ENCODE data around the gene DCANP1. TPM values are rescaled to one million over a fixed set of nuclear protein-coding genes. Genes with fewer than 3 reads are reported as not detected.

DCANP1 gene
- total RNA-seq, 1 donor, result under 0.01 TPM

- DNase-seq (ENCODE audit: low read depth in 2 of 3, low spot score in 2 of 3), result peak in 2 of 3 donors; percentile 59 to 67
Measured at GRCh38 chr5:135481387-135481786, 34.2 kb upstream of the DCANP1 start.

- peak in 1 of 3 donors; percentile 14 for DNase-seq (ENCODE audit: low read depth in 2 of 3, low spot score in 2 of 3)
Measured at GRCh38 chr5:135480511-135480910, 33.4 kb upstream of the DCANP1 start.

- DNase-seq (ENCODE audit: low read depth in 2 of 3, low spot score in 2 of 3), result no peak
Measured at GRCh38 chr5:135478938-135479337, 31.8 kb upstream of the DCANP1 start.

GRCh38 chr5:135477613-135478066 lies 30.5 kb upstream of the DCANP1 start:
- no peak for DNase-seq (ENCODE audit: low read depth in 2 of 3, low spot score in 2 of 3)

- peak in 1 of 3 donors; percentile 32 for DNase-seq (ENCODE audit: low read depth in 2 of 3, low spot score in 2 of 3)
Measured at GRCh38 chr5:135476615-135477581, 29.8 kb upstream of the DCANP1 start.

GRCh38 chr5:135473956-135474670 lies 27.0 kb upstream of the DCANP1 start:
- no peak for DNase-seq (ENCODE audit: low read depth in 2 of 3, low spot score in 2 of 3)

- DNase-seq (ENCODE audit: low read depth in 2 of 3, low spot score in 2 of 3), result no peak
Measured at GRCh38 chr5:135472141-135472540, 25.0 kb upstream of the DCANP1 start.

- DNase-seq (ENCODE audit: low read depth in 2 of 3, low spot score in 2 of 3), result no peak
Measured at GRCh38 chr5:135471726-135472125, 24.6 kb upstream of the DCANP1 start.

GRCh38 chr5:135469911-135470310 lies 22.8 kb upstream of the DCANP1 start:
- DNase-seq (ENCODE audit: low read depth in 2 of 3, low spot score in 2 of 3), result no peak

- no peak for DNase-seq (ENCODE audit: low read depth in 2 of 3, low spot score in 2 of 3)
Measured at GRCh38 chr5:135468541-135468940, 21.4 kb upstream of the DCANP1 start.

GRCh38 chr5:135467871-135468485 lies 20.8 kb upstream of the DCANP1 start:
- no peak for DNase-seq (ENCODE audit: low read depth in 2 of 3, low spot score in 2 of 3)

GRCh38 chr5:135467051-135467625 lies 20.0 kb upstream of the DCANP1 start:
- DNase-seq (ENCODE audit: low read depth in 2 of 3, low spot score in 2 of 3), result no peak

GRCh38 chr5:135466178-135467050 lies 19.3 kb upstream of the DCANP1 start:
- peak in 2 of 3 donors; percentile 72 to 84 for DNase-seq (ENCODE audit: low read depth in 2 of 3, low spot score in 2 of 3)

GRCh38 chr5:135465391-135466122 lies 18.4 kb upstream of the DCANP1 start:
- DNase-seq (ENCODE audit: low read depth in 2 of 3, low spot score in 2 of 3), result no peak

- DNase-seq (ENCODE audit: low read depth in 2 of 3, low spot score in 2 of 3), result peak in 2 of 3 donors; percentile 94 to 95
Measured at GRCh38 chr5:135462304-135462703, 15.2 kb upstream of the DCANP1 start.

GRCh38 chr5:135461481-135462151 lies 14.5 kb upstream of the DCANP1 start:
- DNase-seq (ENCODE audit: low read depth in 2 of 3, low spot score in 2 of 3), result no peak

GRCh38 chr5:135460246-135461033 lies 13.3 kb upstream of the DCANP1 start:
- DNase-seq (ENCODE audit: low read depth in 2 of 3, low spot score in 2 of 3), result no peak

GRCh38 chr5:135458921-135459331 lies 11.8 kb upstream of the DCANP1 start:
- DNase-seq (ENCODE audit: low read depth in 2 of 3, low spot score in 2 of 3), result no peak
